DMS53 treated with DMSO at 0.1 percent for 48 hours (cell line): ENCODE results near the gene VGLL4.
"Not testable (repeated sequence)": the region's sequence is repeated elsewhere in the genome, so short reads cannot be mapped to it uniquely, and the experiment has no call there.

ENCODE experiments used
- DNase-seq: peaks from one replicate; lab custom pipeline; 2025; ENCODE audit not compliant: unreplicated experiment; lab: John Stamatoyannopoulos, UW

The VGLL4 gene

GRCh38 chr3:11607816-11608215 lies 35.9 kb downstream of the VGLL4 start:
- DNase-seq: no peak

- DNase-seq: no peak
These were observed 36.8 kb downstream of the VGLL4 start for GRCh38 chr3:11606865-11607440.

- DNase-seq: no peak
These were observed 37.5 kb downstream of the VGLL4 start for GRCh38 chr3:11606090-11606784.

GRCh38 chr3:11605398-11605797 lies 38.3 kb downstream of the VGLL4 start:
- no peak for DNase-seq

- DNase-seq: no peak
These were observed 39.4 kb downstream of the VGLL4 start for GRCh38 chr3:11604139-11604892.

- DNase-seq: no peak
These were observed 40.1 kb downstream of the VGLL4 start for GRCh38 chr3:11603628-11604027.

- DNase-seq: no peak
These were observed 40.7 kb downstream of the VGLL4 start for GRCh38 chr3:11602886-11603527.

- no peak for DNase-seq
These were observed 41.4 kb downstream of the VGLL4 start for GRCh38 chr3:11602239-11602840.

GRCh38 chr3:11601446-11602238 lies 42.1 kb downstream of the VGLL4 start:
- DNase-seq: no peak

GRCh38 chr3:11600501-11601282 lies 43.0 kb downstream of the VGLL4 start:
- DNase-seq: no peak

GRCh38 chr3:11596387-11596786 lies 47.3 kb downstream of the VGLL4 start:
- no peak for DNase-seq

- DNase-seq: not testable (repeated sequence)
These were observed 48.7 kb downstream of the VGLL4 start for GRCh38 chr3:11595024-11595423.

GRCh38 chr3:11593318-11594034 lies 50.2 kb downstream of the VGLL4 start:
- no peak for DNase-seq

- DNase-seq: no peak
These were observed 51.0 kb downstream of the VGLL4 start for GRCh38 chr3:11592445-11593298.

GRCh38 chr3:11591391-11592282 lies 52.1 kb downstream of the VGLL4 start:
- no peak for DNase-seq

GRCh38 chr3:11591002-11591355 lies 52.7 kb downstream of the VGLL4 start:
- no peak for DNase-seq

GRCh38 chr3:11589706-11590105 lies 54.0 kb downstream of the VGLL4 start:
- DNase-seq: no peak
